ENCODE results near the gene GDI2. TPM values are rescaled to one million over a fixed set of nuclear protein-coding genes. Genes with fewer than 3 reads are reported as not detected.

The GDI2 gene
- total RNA-seq, 1 experiment from 2014 or later = 196 TPM

GRCh38 chr10:5757766-5758517 is 55.3 kb downstream of the GDI2 start:
- BruUV-seq (replicated peaks) = no TSS peak
- TF ChIP-seq, protein P1, sequence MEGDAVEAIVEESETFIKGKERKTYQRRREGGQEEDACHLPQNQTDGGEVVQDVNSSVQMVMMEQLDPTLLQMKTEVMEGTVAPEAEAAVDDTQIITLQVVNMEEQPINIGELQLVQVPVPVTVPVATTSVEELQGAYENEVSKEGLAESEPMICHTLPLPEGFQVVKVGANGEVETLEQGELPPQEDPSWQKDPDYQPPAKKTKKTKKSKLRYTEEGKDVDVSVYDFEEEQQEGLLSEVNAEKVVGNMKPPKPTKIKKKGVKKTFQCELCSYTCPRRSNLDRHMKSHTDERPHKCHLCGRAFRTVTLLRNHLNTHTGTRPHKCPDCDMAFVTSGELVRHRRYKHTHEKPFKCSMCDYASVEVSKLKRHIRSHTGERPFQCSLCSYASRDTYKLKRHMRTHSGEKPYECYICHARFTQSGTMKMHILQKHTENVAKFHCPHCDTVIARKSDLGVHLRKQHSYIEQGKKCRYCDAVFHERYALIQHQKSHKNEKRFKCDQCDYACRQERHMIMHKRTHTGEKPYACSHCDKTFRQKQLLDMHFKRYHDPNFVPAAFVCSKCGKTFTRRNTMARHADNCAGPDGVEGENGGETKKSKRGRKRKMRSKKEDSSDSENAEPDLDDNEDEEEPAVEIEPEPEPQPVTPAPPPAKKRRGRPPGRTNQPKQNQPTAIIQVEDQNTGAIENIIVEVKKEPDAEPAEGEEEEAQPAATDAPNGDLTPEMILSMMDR (conservative IDR thresholded peaks at IDR 0.05) = no peak
- Histone ChIP-seq H3K27ac (no peak overlapping the region), H3K36me3 (ENCODE audit: low read depth) (peaks cover 4% of the 10 kb centered on the region; the same call in 1 of the 2 replicates), H3K4me2 (no peak overlapping the region), H3K4me3 (no peak overlapping the region), H3K27me3 (ENCODE audit: insufficient read depth, low read depth) (no peaks in the 10 kb centered on the region), H2AFZ (no peak overlapping the region), H3K9me3 (ENCODE audit: insufficient read depth, low read depth) (no peaks in the 10 kb centered on the region), H4K20me1 (ENCODE audit: insufficient read depth) (no peaks in the 10 kb centered on the region; the same call in 1 of the 2 replicates), H3K79me2 (ENCODE audit: low read depth) (no peaks in the 10 kb centered on the region), H3F3A (ENCODE audit: insufficient read depth, low read depth) (peaks cover 18% of the 10 kb centered on the region; the same call in 1 of the 2 replicates), H3K9me2 (ENCODE audit: insufficient read depth) (no peaks in the 10 kb centered on the region), H3K4me1 (replicated peaks; ENCODE audit: insufficient read depth) (no peaks in the 10 kb centered on the region)
- intact Hi-C loops (cut with micrococcal nuclease; ENCODE audit: unreplicated experiment) = no loop called here
- no peak for DNase-seq
- ChIA-PET CTCF (no interaction called here), POLR2A (ENCODE audit: unreplicated experiment) (no interaction called here)

- H2AFZ ChIP-seq = no peak overlapping the region
- DNase-seq = no peak
- H3K27me3 ChIP-seq (ENCODE audit: insufficient read depth, low read depth) = no peaks in the 10 kb centered on the region
- no peaks in the 10 kb centered on the region; the same call in 1 of the 2 replicates for H3K36me3 ChIP-seq (ENCODE audit: low read depth)
- ChIA-PET CTCF (interaction anchor here (0.5 kb wide), 1 partner anchor 226 kb away, joined by 3 read pairs; no protein-coding TSS in a partner anchor), POLR2A (ENCODE audit: unreplicated experiment) (no interaction called here)
- no peak overlapping the region for H3K4me3 ChIP-seq
- no peak overlapping the region for H3K27ac ChIP-seq
- intact Hi-C loops (cut with micrococcal nuclease; ENCODE audit: unreplicated experiment) = no loop called here
- H4K20me1 ChIP-seq (ENCODE audit: insufficient read depth) = no peaks in the 10 kb centered on the region
- H3K4me1 ChIP-seq (replicated peaks; ENCODE audit: insufficient read depth) = no peaks in the 10 kb centered on the region
- no peaks in the 10 kb centered on the region for H3K79me2 ChIP-seq (ENCODE audit: low read depth)
- BruUV-seq (replicated peaks) = no TSS peak
- H3F3A ChIP-seq (ENCODE audit: insufficient read depth, low read depth) = no peaks in the 10 kb centered on the region
- no peaks in the 10 kb centered on the region for H3K9me2 ChIP-seq (ENCODE audit: insufficient read depth)
- H3K9me3 ChIP-seq (ENCODE audit: insufficient read depth, low read depth) = no peaks in the 10 kb centered on the region
- H3K4me2 ChIP-seq = no peak overlapping the region
- TF ChIP-seq, protein P1 (conservative IDR thresholded peaks at IDR 0.05) = no peak
- no peak for TF ChIP-seq EZH2 (IDR thresholded peaks at IDR 0.05; ENCODE audit: low read depth)
Measured at GRCh38 chr10:5752301-5752871, 60.8 kb downstream of the GDI2 start.

- no peaks in the 10 kb centered on the region for H3K27me3 ChIP-seq (ENCODE audit: insufficient read depth, low read depth)
- H3K27ac ChIP-seq = no peak overlapping the region
- no peak for TF ChIP-seq EZH2 (IDR thresholded peaks at IDR 0.05; ENCODE audit: low read depth)
- TF ChIP-seq, protein P1 (conservative IDR thresholded peaks at IDR 0.05) = no peak
Measured at GRCh38 chr10:5751601-5752253, 61.5 kb downstream of the GDI2 start.

More at GRCh38 chr10:5751601-5752253, 61.5 kb downstream of the GDI2 start:
- H3K79me2 ChIP-seq (ENCODE audit: low read depth) = no peaks in the 10 kb centered on the region
- H3F3A ChIP-seq (ENCODE audit: insufficient read depth, low read depth) = no peaks in the 10 kb centered on the region
- H2AFZ ChIP-seq = no peak overlapping the region
- no peaks in the 10 kb centered on the region; the same call in 1 of the 2 replicates for H3K36me3 ChIP-seq (ENCODE audit: low read depth)
- BruUV-seq (replicated peaks) = no TSS peak
- H3K4me2 ChIP-seq = no peak overlapping the region
- H3K9me2 ChIP-seq (ENCODE audit: insufficient read depth) = no peaks in the 10 kb centered on the region
- H3K9me3 ChIP-seq (ENCODE audit: insufficient read depth, low read depth) = no peaks in the 10 kb centered on the region
- H3K4me1 ChIP-seq (replicated peaks; ENCODE audit: insufficient read depth) = no peaks in the 10 kb centered on the region
- CTCF ChIA-PET = no interaction called here
- H3K4me3 ChIP-seq = no peak overlapping the region
- no peaks in the 10 kb centered on the region for H4K20me1 ChIP-seq (ENCODE audit: insufficient read depth)
- intact Hi-C loops (cut with micrococcal nuclease; ENCODE audit: unreplicated experiment) = no loop called here
- no peak for DNase-seq
- POLR2A ChIA-PET (ENCODE audit: unreplicated experiment) = interaction anchor here (0.7 kb wide), 1 partner anchor 40 kb away, joined by 9 read pairs; no protein-coding TSS in a partner anchor

Measured in PC-9 (cell line).